NCI-H128 (cell line): Measurements from ENCODE around the gene CDR2L.
"Not testable (repeated sequence)": the region's sequence is repeated elsewhere in the genome, so short reads cannot be mapped to it uniquely, and the experiment has no call there.

ENCODE experiments used
- DNase-seq: peaks from one replicate; lab custom pipeline; 2025; ENCODE audit not compliant: unreplicated experiment; lab: John Stamatoyannopoulos, UW

The CDR2L gene

DNA sequence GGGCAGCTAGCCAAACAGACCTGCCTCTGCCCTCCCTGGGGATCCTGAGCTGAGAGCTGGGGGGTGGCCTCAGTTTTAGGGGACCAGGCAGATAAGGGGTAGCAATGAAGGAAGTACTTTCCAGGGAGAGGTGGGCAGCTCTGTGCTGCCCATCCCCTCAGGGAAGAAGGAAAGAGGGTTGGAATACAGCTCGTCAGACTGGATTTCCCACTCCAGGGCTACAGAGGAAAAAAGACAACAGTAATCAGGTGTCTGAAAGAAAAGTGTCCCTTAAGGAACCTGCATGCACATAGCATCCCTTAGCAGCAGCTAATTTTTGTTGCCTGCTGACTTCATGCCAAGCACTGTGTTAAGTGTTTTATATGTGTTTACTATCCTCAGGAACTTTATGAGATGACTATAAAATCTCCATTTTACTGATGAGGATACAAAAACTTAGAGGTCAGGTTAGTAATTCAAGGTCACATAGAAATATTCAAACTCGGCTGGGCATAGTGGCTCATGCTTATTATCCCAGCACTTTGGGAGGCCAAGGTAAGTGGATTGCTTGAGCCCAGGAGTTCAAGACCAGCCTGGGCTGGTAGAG is 21.8 kb downstream of the CDR2L start:
- DNase-seq, result no peak

DNA sequence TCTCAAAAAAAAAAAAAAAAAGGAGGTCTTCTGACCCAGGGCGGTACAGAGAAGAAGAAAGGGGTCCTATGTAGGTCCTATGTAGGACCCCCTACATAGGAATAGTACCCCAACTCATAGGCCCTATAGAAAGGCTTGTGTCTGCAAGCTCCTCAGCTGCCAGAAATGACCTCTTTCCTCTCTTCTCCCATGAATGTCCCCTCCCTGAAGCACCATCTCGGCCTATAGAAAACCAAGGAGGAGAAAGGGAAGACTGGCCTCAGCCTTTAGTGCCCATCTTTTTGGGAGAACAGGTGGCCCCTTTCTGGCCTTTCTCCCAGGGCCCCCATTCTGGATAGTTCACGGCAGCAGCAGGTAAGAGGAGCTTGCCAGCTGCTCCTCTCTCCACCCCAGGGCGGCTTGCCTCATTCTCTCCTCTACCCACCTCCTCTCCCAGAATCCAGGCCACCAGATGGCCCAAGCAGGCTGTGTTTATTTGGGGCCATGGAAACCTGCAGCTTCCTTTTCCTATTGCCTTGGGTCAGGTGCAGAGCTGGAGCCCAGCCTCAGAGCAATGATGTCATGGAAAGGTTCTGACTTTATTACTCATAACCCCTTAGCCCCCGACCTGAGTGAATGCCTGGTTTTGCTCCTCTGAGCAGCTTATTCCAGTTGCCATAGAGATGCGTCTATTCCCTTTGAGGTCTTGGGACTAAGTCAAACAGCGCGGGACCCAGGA is 23.4 kb downstream of the CDR2L start:
- DNase-seq, result no peak

DNA sequence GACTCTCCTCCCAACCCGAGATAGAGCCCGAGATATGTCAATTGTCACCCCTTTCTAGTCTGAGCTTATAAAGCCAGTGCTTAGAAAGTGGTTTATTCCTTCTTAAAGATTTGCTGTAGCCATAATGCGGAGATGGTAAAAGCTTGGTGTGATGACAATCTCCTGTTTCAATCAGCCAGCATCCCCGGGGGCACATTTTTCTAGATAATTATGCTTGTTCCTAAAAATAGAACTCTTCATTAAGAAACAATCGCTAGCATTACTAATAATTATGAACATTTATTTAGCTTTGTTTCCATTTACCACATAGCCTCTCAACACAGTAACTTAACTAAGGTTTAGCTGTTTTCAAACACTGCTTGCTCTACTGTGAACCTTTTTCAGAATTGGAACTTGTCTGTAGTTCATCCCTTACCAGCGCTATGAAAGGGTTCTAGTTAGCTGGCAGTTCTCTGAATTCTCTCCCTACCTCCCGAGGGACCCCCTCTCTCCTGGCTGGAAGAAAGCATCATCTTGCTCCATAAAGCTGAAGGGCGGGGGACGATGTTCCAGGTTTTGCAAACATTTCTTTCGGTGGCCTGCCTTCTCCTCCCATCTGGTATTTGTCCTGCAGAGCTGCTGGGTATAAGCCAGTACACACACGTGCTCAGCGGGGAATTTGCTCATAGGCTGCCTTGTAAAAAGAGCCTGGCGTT is 24.1 kb downstream of the CDR2L start:
- no peak for DNase-seq

DNA sequence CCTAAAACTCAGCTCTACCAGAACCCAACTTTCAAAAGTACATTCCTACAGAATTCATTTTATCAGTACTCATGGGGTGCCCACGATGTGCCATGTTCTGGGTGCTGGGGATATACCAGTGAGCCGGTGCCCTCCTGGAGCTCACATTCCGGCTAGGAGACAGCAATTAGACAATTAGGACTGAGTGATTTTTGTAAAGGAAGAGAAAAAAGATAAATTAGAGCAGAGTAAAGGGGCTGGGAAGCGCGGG is 24.6 kb downstream of the CDR2L start:
- no peak for DNase-seq

DNA sequence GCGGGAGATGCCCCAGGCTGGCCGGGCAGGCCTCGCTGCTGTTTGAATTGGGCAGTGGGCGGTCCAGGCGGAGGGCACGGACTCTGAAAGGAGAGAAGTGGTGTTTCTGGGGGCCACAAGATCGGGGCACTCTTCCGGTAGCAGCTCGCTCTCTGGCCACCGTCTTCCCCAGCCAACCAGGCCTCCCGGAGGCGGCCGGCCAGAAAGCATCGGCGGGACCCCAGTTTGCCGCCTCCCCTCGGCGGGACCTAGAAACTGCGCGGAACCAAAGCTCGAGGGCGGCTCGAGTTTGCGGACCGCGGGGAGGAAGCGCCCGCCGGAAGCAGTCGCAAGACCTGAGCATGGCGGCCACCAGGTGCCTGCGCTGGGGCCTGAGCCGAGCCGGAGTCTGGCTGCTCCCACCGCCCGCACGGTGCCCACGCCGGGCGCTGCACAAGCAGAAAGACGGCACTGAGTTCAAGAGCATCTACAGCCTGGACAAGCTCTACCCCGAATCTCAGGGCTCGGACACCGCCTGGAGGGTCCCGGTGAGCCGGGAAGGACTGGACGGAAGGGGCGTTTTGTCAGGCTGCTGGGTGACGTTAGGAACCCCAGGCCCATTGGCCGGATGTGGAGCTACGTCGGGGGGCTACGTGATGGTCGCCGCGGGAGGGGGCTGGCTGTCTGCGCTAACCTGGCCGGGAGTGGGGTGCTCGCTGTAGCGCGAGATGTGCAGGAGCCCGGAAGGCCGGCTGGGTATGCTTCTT is 25.1 kb downstream of the CDR2L start, which contains the start of gene MRPL58:
TSS of gene MRPL58 (plus strand) at position 325 of the 746 bp plus-strand sequence. CDS start at position 342, 17 bp downstream.
- DNase-seq, result peak; percentile 64

DNA sequence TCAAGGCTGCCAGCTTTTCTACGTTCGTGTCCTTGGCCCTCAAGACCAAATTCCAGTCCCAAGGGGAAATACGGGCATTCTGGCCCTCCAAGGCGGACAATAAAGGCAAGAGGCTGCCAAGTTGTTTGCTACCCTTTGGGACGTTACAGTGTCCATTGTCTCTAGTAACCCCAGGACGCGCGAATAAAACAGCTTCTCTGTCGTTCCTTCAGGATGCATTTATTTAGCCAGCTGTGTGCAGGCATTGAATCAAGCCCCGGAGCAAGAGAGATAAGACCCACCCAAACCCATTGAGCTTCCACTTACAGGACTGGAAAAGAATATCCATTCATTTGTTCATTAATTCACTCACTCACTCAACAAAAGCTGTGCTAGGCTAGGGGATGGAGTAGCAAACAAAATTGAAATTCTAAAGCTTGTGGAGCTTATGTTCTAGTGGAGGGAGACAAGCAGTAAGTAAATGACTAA is 25.7 kb downstream of the CDR2L start:
- no peak for DNase-seq

DNA sequence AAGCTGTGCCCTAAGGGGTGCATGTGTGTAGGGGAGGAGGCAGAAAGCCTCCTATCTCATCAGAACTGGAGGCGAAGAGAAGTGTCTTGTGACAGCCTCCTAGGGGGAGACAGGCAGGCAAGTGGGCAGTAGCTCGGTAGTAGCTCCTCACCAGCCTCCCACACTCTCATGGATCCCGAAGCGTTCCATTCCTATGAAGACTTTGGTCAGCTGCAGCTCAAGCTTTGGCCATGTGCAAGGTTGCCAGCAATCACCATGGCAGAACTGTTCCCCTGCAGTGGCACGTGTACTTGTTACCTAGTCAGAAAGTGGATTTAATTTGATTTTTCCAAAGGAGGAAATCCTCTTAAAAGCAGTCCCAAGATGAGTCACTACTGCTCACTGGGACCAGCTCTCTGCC is 31.7 kb downstream of the CDR2L start:
- no peak for DNase-seq

DNA sequence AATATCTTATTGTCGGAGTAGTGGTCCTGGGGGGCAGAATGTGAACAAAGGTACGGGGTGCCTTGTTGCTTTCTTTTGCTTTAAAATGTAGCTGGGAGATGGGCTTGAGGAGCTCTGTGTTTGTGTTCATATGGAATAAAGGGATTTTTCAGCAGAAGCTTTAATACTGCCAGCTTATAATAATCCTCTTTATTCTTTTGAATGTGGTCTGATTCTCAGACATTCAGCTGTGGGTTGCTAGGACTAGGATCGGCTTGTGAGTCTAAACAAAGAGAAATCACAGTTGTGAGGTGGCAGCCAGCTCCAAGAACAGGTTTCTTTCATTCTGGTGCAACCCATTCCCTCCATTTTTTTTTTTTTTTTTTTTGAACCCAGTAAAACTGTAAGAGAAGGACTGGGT is 32.3 kb downstream of the CDR2L start:
- DNase-seq, result no peak

DNA sequence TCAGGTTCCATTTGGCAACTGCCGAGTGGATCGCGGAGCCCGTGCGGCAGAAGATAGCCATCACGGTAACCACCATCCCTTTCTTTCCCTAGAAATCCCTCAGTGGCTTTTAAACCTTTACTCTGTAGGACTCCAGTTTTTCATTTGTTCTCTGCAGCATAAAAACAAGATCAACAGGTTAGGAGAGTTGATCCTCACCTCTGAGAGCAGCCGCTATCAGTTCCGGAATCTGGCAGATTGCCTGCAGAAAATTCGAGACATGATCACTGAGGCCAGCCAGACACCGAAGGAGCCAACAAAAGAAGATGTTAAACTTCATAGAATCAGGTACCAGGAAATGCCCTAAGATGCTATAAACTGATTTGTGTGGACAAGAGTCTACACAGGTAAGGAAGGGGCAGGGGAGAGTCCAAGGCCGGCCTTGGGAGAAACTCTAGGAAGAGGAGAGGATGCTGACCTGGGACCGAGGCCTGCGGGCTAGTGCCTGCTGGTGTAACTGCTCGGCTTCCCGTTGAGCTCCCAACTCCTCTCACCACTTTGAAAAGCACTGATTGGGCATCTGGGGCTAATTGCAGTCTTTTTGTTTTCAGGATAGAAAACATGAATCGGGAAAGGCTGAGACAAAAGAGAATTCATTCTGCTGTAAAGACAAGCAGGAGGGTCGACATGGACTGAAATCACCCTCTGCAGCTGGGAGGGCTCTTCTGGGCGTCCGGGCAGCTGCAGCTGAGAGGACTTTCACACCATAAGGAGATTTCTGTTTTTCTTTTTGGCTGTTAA is 33.1 kb downstream of the CDR2L start:
- no peak for DNase-seq

DNA sequence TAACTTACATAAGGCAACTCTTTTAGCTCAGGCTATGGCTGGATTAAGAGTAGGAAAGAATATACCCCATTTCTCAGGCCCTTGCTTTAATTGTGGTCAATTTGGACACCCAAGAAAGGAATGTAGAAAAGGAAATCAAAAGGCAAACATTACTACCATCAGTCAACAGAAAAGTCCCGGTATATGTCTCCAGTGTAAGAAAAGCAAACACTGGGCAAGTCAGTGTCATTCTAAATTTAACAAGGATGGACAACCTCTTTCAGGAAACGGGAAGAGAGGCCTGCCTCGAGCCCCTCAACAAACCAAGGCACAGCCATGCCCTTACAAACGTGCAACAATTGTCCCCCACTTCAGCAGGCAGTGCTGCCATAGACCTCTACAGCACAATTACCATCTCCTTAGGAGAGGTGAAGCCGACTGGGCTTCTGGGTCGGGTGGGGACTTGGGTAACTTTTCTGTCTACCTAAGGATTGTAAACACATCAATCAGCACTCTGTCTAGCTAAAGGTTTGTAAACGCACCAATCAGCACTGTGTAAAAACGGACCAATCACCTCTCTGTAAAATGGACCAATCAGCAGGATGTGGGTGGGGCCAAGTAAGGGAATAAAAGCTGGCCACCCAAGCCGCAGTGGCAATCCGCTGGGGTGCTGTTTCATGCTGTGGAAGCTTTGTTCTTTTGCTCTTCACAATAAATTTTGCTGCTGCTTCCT is 37.4 kb downstream of the CDR2L start:
- DNase-seq, result no peak

DNA sequence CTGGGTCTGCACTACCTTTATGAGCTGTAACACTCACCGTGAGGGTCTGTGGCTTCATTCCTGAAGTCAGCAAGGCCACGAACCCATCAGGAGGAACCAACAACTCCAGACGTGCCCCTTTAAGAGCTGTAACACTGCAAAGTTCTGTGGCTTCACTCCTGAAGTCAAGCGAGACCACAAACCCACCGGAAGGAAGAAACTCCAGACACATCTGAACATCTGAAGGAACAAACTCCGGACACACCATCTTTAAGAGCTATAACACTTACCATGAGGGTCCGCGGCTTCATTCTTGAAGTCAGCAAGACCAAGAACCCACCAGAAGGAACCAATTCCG is 37.9 kb downstream of the CDR2L start:
- not testable (repeated sequence) for DNase-seq

DNA sequence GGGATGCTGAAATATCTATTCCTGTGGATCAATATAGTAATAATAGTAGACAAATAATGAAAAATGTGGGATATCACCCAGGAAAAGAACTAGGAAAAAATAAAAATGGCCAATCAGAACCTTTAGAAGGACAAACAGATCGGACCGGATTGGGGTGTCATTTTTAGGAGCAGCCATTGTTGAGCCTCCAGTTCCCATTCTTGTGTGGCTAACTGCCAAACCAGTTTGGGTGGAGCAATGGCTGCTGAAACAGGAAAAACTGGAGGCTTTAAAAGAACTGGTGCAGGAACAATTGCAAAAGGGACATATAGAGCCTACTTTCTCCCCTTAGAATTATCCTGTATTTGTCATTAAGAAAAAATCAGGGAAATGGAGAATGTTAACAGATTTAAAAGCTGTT is 39.2 kb downstream of the CDR2L start:
- DNase-seq, result not testable (repeated sequence)

DNA sequence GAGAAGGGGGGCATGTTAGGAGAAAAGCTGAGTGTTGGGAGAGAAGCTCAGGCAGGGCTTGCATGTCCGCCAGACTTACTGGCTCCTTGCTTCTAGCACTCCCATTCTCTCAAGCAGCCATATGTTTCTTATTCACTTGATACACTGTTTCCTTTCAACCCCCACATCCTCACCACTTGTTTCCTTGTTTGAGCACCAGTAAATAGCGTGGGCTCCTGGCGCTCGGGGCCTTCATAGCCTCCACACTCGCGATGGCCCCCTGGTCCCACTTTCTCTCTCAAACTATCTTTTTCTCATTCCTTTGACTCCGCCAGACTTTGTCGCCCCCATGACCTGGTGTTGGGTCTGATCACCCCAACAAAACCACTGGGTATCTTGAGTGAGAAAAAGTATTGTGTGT is 42.7 kb downstream of the CDR2L start:
- DNase-seq, result no peak

DNA sequence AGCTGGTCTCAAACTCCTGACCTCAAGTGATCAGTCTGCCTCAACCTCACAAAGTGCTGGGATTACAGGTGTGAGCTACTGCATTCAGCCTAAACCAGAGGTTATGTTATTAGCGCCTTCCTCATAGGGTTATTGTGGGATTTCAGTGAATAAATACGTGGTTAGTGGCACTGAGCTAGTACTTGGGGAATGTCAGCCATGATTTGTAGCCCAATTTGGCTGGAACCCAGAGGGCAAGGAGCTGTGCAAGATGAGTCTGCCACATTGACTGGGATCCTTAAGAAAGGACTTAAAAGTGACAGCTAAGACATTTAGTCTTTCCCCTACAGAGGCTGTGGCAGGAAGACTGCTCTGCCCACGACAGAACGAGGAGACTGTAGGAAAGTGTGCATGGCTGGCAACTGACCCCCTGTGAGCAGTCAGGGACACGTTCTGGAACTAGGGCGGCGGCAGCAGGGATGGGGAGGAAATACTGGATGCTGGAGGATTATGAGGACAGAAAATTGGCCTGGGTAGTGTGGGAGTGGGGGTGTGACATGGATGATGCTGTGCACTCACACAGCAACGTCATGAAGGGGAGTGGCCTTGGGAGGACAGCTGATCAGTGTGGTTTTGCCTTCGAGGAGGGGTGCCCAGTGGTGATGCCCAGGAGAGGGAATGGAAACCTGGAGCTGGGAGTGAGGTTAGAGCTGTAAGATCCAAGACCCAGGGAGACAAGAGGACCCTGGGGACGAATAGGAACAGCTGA is 44.7 kb downstream of the CDR2L start:
- DNase-seq, result no peak

DNA sequence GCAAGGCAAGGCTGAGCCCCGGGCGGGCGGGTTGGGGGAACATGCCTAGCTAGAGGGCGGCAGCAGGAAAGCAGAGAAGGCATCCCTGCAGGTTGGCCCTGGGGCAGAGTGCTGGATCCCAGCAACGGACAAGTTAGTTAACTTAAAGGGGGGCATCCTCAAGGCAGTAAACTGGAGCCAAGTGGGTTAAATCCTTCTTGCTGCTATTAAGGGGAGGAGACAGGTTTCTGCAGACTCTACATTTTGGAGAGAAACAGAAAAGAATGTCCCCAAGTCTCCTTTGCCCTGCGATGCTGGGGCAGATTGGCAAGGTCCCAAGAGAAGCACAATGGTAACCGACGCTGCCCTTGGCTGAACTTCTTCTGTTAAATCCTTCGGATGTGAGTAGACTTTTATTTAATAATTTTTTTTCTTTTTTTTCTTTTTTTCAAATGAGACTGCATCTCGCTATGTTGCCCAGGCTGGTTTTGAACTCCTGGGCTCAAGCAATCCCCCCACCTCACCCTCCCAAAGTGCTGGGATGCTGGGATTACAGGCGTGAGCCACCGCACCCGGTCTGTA is 45.4 kb downstream of the CDR2L start:
- DNase-seq, result no peak

DNA sequence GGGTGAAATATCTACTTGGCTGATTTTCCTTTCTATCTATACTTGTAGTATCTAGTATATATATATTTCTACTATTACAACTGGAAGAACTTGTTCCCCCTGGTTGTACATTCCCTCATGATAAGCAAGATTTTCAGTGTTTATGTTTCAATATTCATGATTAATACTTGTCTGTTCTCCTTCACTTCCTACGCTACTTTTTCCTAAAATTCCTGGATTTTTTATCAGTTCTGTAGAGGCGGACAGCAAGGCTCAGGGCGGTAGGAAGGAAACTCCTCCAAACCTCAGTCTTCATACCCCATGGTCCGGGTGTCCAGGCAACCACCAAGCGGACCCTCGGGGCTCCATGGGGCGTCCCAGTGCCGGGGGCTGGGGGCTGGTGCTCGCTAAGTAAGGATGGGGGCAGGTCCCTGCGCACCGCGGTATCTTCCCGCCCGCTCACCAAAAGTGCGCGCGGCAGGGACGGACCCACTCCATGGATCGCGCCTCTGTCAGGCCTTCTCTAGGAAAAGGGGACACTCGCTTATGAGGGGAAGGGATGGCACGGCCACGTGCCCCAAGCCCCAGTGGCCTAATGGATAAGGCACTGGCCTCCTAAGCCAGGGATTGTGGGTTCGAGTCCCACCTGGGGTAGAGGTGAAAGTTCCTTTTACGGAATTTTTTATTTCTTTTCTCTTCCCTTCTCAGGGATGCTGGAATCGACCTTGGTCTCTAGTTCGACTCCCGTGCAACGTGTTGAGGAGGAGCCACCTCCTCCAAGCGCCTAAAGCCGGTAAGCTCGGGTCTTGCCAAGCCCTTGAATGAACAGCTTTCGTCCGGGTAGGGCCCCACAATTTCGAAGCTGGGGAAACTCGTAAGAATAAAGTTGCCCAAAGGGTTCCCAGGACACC is 46.2 kb downstream of the CDR2L start:
- peak; percentile 76 for DNase-seq

DNA sequence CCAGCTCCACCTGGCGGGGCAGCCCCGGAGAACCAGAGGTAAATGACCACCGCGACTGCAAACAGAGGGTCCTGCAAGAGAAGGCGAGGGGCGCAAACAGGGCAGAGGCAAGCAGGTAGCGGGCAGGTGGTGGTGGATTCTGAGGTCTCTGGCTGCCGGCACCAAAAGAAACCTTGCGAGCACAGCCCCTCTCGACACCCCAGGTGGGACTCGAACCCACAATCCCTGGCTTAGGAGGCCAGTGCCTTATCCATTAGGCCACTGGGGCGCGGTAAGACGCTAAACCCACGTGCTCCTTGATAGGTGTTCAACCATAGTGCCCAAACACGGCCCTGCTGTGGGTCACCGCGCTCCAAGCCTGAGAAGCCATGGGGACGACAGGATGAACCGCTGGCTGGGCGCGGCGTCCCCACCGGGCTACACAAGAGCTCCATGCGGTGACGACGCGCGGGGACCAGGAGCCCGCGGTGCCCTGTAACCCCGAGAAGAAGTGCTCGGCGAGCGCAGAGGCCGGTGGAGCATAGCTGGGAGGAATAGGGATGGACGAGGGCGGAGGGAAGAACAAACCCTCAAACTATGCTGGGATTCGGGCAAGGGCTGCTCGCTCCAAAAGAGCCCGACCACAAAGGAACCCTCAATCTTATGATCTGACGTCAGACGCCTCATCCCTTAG is 46.9 kb downstream of the CDR2L start:
- peak; percentile 56 for DNase-seq
